Activated naive CD8-positive, alpha-beta T cell treated with anti-CD3 and anti-CD28 coated beads, Interleukin-2, amount 10 ng/mL, durations not matched to agents 7 days and 5 days (primary cell): Measurements from ENCODE around the gene PLEKHM1. TPM values are rescaled to one million over a fixed set of nuclear protein-coding genes. Genes with fewer than 3 reads are reported as not detected.
A peak's percentile ranks its signal among the peaks of the same experiment; 100 is the strongest.
"Not testable (repeated sequence)": the region's sequence is repeated elsewhere in the genome, so short reads cannot be mapped to it uniquely, and the experiment has no call there.

ENCODE experiments used
- ATAC-seq: fragments of 150-1000 bp; cut with Tn5 transposase; one replicate; pipeline ENCODE4 v1.10.0; 2021; ENCODE audit warnings: low read depth, moderate library complexity
- POLR2A ChIA-PET: fragments of 350-600 bp; sonication (Branson Sonifier 250); formaldehyde crosslinking; loops from one replicate; lab custom pipeline; 2021; ENCODE audit warnings: antibody characterized with exemption; lab: Charles Lee
- DNase-seq: peaks from one replicate; pipeline ENCODE4 v3.0.0; 2021
- H3K27ac Mint-ChIP-seq: one replicate; pipeline ENCODE4 v1.8.0; 2022; ENCODE audit warnings: mild to moderate bottlenecking, mixed read lengths
- H3K27me3 Mint-ChIP-seq: one replicate; pipeline ENCODE4 v1.8.0; 2022; ENCODE audit warnings: mild to moderate bottlenecking, moderate library complexity, mixed read lengths
- H3K36me3 Mint-ChIP-seq: one replicate; pipeline ENCODE4 v1.8.0; 2021; ENCODE audit warnings: mild to moderate bottlenecking, mixed read lengths
- H3K4me1 Mint-ChIP-seq: one replicate; pipeline ENCODE4 v1.8.0; 2021; ENCODE audit warnings: mixed read lengths
- H3K4me3 Mint-ChIP-seq: one replicate; pipeline ENCODE4 v1.8.0; 2022; ENCODE audit warnings: mild to moderate bottlenecking, moderate library complexity, mixed read lengths
- H3K9me3 Mint-ChIP-seq: one replicate; pipeline ENCODE4 v1.8.0; 2021; ENCODE audit warnings: mixed read lengths
- total RNA-seq, 2 experiments: library from RNA; stranded (reverse); gene quantifications; one replicate each; pipeline ENCODE4 v1.2.3, GENCODE V29; 2021

PLEKHM1 gene
- 10 to 100 TPM; 61.3 to 63.1 TPM for total RNA-seq

DNA sequence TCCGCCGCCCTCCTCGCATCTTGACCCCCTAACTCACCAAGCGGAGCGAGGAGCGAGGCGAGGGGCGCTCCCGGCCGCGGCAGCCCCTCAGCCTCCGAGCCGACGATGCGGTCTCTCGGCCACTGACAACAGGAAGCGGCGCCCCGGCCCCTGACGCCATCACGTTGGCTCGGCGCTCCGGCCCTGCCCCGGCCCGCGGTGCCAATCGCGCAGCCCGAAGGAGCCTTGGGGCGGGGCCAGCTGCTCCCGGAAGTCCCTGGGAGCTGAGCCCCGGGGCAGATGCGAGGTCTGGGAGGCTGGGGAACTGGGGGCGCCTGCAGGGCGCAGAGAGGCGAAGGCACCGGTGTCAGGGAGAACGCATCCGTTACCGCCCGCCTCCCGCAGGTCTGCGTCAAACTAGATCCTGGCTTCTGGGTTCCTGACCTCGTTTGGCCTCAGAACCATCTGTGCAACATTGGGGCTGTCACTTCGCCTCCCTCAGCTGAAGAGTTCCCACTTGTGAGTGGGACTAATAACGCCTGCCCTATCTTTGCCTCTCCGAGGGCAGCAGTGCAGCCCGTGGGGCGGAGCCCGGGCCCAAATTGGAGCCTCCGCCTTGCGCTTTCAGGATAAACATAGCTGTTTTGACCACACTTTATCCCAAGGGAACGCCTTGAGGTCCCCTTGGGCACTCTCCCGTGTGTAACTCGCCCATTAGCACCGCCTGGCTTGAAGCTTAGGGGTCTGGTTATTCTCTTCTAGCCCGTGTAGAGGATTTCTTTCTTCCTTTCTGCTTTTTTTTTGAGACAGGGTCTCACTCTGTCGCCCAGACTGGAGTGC is at the start of gene PLEKHM1:
PLEKHM1 (minus strand) TSS at position 107 of the 819 bp plus-strand sequence. CDS start 8,237 bp downstream, outside the sequence.
- peak; percentile 89 for DNase-seq
- ATAC-seq: peak; percentile 98
- Mint-ChIP-seq H3K4me3 (peak within 1 kb of the TSS; percentile 96), H3K27ac (peak within 1 kb of the TSS; percentile 92), H3K4me1 (peaks cover 18% of the 10 kb centered on the region)
- not testable (repeated sequence) for H3K9me3 Mint-ChIP-seq, H3K36me3 Mint-ChIP-seq, H3K27me3 Mint-ChIP-seq
- POLR2A ChIA-PET: interaction anchor here (0.6 to 1.4 kb wide), 3 partner anchors 60 to 1273 kb away, joined by 3 to 4 read pairs (median 4); no protein-coding TSS in a partner anchor

DNA sequence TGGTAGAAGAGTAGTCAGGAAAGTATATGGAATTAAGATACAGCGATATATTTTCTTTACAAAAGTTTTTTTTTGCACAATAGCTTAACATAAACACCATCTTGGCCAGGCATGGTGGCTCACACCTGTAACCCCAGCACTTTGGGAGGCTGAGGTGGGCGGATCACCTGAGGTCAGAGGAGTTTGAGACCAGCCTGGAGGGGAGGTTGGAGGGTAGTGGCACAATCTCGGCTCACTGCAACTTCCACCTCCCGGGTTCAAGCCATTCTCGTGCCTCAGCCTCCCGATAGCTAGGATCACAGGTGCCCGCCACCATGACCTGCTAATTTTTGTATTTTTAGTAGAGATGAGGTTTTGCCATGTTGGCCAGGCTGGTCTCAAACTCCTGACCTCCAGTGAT is 47.6 kb upstream of the PLEKHM1 start:
- H3K9me3 Mint-ChIP-seq, H3K27ac Mint-ChIP-seq, DNase-seq, ATAC-seq, H3K4me3 Mint-ChIP-seq, POLR2A ChIA-PET, H3K36me3 Mint-ChIP-seq, H3K4me1 Mint-ChIP-seq, H3K27me3 Mint-ChIP-seq: not testable (repeated sequence)

DNA sequence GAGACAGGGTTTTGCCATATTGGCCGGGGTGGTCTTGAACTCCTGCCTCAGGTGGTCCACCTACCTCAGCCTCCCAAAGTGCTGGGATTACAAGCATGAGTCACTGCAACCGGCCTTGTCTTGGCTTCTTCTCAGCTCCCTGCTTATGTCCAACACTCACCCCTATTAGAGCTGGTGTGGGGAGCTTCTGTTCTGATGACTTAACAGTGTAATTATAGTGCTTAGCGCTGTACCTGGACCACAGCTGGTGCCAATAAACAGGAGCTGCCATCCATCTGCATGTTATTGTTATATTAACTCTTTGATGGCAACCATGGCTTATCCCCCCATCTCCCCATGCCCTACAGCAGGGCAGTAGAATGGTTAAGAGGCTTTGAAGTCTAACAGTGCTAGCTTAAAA is 15.6 kb upstream of the PLEKHM1 start:
- DNase-seq, H3K27me3 Mint-ChIP-seq, H3K9me3 Mint-ChIP-seq, ATAC-seq, H3K36me3 Mint-ChIP-seq, H3K4me3 Mint-ChIP-seq, H3K4me1 Mint-ChIP-seq, H3K27ac Mint-ChIP-seq, POLR2A ChIA-PET: not testable (repeated sequence)

DNA sequence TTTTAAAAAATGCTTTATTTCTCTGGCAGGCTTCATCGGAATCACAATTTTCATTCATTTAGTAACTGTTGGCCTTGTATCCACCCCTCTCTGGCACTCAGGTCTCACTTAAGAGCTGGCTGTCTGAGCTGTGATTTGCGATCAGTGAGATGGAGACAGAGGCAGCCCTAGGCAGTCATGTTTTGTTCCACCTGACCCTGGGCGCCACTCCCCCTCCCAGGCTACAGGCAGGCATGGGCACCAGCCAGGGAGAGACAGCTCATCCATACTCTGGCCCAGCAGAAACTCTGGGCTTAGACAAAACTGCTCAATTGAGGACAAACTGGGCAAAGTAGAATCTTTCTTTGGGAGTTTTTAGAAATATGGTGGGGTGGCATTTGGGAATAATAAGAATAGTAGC is 14.7 kb upstream of the PLEKHM1 start:
- DNase-seq, POLR2A ChIA-PET, H3K4me3 Mint-ChIP-seq, H3K9me3 Mint-ChIP-seq, H3K27ac Mint-ChIP-seq, ATAC-seq, H3K36me3 Mint-ChIP-seq, H3K27me3 Mint-ChIP-seq, H3K4me1 Mint-ChIP-seq: not testable (repeated sequence)

DNA sequence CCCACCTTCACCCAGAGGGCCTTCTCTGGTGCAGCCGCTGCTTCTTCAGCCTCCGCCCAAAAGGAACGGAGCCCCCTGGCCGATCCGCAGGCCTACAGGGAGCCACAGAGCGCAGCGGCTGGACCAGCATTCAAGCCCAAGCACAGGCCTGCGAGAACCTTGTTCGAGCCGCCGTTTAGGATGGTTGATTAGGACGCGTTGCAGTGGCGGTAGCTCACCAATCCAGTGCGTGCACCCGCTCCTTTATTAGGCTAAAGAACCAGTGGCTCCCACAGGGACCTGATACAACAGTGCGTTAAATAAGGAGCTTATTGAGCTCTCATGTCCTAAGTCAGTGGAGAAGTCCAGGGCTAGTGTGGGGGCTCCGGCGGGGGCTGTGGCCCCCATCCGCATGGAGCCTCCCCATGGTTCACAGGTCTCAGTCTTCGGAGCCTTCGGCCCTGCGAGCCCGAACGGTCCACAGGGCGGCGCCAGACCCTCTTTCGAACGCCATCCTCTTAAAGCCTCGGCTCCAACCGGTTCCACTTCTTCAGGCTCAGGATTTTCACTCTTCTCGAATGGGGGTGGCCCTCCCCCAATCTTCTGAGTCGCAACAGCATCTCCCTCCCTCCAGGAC is 10.7 kb upstream of the PLEKHM1 start:
- ATAC-seq (peak; percentile 58), DNase-seq (peak; percentile 35)
- H3K27me3 Mint-ChIP-seq, H3K9me3 Mint-ChIP-seq, POLR2A ChIA-PET, H3K4me3 Mint-ChIP-seq, H3K36me3 Mint-ChIP-seq, H3K4me1 Mint-ChIP-seq, H3K27ac Mint-ChIP-seq: not testable (repeated sequence)

DNA sequence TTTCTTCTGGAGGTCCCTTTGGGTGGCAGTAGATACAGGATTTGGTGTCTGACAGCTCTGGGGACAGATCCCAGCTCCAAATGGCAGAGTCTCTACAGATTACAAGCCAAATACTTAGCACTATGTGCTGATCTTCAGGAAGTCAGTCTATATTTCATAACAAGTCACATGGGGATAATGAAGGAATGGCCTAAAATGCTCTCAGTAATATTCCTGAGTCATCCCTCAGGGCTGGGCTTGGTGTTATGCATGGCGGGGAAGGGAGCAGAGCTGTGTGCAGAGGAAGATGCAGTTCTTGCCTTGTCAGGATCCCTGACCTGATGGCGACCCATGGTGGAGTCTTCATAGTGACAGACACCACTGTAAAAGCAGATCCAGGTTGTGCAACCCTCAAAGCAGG is 10.0 kb upstream of the PLEKHM1 start:
- H3K4me1 Mint-ChIP-seq, DNase-seq, H3K27me3 Mint-ChIP-seq, POLR2A ChIA-PET, H3K9me3 Mint-ChIP-seq, H3K4me3 Mint-ChIP-seq, ATAC-seq, H3K27ac Mint-ChIP-seq, H3K36me3 Mint-ChIP-seq: not testable (repeated sequence)

DNA sequence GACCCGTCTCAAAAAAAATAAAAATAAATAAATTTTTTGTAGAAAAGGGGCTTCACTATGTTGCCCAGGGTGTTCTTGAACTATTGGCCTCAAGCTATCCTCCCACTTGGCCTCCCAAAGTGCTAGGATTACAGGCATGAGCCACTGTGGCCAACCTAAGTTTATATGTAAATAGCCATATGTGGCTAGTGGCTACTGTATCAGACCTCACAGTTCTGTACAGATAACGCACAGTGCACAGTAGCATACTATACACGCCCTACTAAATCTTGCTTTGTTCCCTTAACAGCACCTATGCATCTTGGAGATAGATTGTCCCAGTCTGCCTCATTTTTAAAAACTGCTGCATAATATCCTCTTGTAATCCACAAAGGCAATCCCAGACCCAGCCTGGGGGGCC is 8.7 kb upstream of the PLEKHM1 start:
- ATAC-seq, H3K27me3 Mint-ChIP-seq, POLR2A ChIA-PET, DNase-seq, H3K36me3 Mint-ChIP-seq, H3K27ac Mint-ChIP-seq, H3K4me3 Mint-ChIP-seq, H3K4me1 Mint-ChIP-seq, H3K9me3 Mint-ChIP-seq: not testable (repeated sequence)

DNA sequence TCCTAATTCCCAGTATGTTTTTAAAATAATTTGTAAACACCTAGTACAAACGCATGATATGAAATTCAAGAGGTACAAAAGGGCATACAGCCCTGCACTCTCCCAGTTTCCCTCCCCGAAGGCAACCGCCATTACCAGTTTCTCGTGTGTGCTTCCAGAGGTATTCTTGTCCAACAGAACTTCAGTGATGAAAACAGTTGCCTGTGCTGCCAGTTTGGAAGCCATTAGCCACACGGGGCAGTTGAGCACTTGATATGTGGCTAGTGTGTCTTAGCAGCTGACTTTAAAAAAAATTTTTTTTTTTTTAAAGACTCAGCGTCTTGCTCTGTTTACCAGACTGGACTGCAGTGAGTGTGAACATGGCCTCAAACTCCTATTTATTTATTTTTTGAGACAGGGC is 7.9 kb upstream of the PLEKHM1 start:
- H3K4me1 Mint-ChIP-seq, H3K27me3 Mint-ChIP-seq, H3K4me3 Mint-ChIP-seq, POLR2A ChIA-PET, ATAC-seq, H3K36me3 Mint-ChIP-seq, H3K9me3 Mint-ChIP-seq, DNase-seq, H3K27ac Mint-ChIP-seq: not testable (repeated sequence)

DNA sequence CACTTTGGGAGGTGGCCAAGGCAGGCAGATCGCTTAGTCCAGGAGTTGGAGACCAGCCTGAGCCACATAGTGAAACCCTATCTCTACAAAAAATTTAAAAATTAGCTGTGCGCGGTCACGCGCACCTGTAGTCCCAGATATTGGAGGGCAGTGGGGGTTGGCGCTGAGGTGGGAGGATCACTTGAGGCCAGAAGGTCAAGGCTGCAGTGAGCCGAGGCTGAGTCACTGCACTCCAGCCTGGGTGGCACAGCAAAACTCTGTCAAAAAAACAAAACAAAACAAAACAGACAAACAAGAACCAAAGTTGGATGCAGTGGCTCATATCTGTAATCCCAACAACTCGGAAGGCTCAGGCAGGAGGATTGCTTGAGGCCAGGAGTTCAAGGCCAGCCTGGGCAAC is 6.9 kb upstream of the PLEKHM1 start:
- ATAC-seq, H3K36me3 Mint-ChIP-seq, H3K27me3 Mint-ChIP-seq, H3K4me3 Mint-ChIP-seq, H3K9me3 Mint-ChIP-seq, DNase-seq, H3K27ac Mint-ChIP-seq, H3K4me1 Mint-ChIP-seq, POLR2A ChIA-PET: not testable (repeated sequence)

DNA sequence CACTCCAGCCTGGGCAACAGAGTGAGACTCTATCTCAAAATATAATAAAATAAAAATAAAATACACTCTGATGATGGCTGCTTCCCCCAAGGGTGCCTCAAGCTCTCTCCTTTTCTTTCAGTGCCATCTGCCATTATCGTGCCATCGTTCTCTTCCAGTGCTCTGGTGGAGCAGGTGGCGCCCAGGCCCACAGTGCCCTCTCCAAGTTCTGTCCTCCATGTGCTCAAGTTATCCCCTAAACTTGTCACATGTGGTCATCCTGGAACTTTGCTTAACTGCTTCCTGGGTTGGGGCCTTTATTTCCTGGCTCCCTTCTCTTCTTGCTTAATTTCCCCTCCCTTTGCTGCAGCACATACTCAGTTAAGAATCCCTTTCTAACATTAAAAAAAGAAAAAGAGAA is 6.0 kb upstream of the PLEKHM1 start:
- H3K4me1 Mint-ChIP-seq, POLR2A ChIA-PET, H3K27me3 Mint-ChIP-seq, ATAC-seq, H3K9me3 Mint-ChIP-seq, DNase-seq, H3K36me3 Mint-ChIP-seq, H3K27ac Mint-ChIP-seq, H3K4me3 Mint-ChIP-seq: not testable (repeated sequence)

DNA sequence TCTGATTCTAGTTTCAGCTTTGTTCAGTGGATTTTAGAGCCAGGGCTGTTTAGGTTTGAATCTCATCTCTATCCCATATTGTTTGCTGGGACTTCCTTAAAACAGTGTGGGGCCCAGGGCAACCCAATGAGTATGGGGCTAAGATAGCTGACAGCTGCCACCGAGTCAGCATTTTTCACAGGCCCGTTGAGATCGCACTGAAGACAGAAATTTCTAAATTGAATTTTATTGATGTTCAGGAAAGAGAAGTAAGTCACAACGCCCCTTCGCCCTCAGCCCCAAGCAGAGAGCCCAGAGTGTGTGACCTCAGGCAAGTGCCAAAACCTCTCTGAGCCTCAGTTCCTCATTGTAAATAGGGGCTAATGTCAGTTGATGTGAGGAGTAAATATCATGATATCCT is 4.0 kb upstream of the PLEKHM1 start:
- H3K36me3 Mint-ChIP-seq, H3K27me3 Mint-ChIP-seq, DNase-seq, H3K4me3 Mint-ChIP-seq, POLR2A ChIA-PET, H3K4me1 Mint-ChIP-seq, H3K27ac Mint-ChIP-seq, H3K9me3 Mint-ChIP-seq, ATAC-seq: not testable (repeated sequence)

DNA sequence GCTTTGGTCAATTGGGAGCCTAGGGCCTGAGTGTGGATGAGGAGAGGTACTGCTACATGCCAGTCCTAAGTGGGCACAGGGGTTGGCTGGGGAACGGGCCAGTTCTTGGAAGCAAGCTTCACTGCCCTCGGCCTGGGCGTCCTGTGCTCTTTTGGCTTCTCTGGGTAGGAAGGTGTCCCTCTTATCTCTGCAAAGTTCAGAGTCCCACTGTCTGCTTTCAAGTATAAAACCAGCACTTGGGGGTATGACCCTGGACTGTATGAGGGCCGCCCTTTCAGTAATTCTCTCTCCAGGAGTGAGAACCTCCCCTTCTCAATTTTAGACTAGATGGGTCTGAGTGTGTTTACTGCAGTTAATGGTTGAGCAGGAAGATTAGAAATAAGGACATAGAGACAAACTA is 1.6 kb upstream of the PLEKHM1 start:
- H3K27ac Mint-ChIP-seq, H3K36me3 Mint-ChIP-seq, H3K4me3 Mint-ChIP-seq, ATAC-seq, H3K27me3 Mint-ChIP-seq, POLR2A ChIA-PET, H3K9me3 Mint-ChIP-seq, DNase-seq: not testable (repeated sequence)
- peaks cover 18% of the 10 kb centered on the region for H3K4me1 Mint-ChIP-seq

DNA sequence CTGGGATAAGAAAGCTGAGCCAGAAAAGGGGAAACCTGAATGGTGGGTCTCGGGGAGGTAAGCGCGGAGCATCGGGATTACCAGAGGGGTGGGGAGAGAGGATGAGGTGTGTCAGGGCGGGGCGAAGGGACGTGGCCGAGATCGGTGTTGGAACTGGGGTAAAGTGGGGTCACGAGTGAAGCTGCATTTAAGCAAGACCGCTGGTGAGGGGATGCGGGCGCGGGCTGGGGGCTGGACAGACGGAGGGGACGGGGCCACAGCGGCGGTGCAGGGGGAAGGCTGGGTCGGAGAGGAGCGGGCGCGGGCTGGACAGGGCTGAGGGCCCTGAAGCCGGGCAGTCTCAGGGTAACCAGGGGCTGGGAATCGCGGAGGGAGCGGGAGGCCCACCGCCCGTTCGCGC is 323 bp downstream of the PLEKHM1 start:
- POLR2A ChIA-PET: interaction anchor here (1.4 kb wide), 1 partner anchor 59 kb away, joined by 4 read pairs; no protein-coding TSS in a partner anchor
- not testable (repeated sequence) for H3K9me3 Mint-ChIP-seq, DNase-seq, H3K36me3 Mint-ChIP-seq, H3K27me3 Mint-ChIP-seq
- peak overlapping the region; percentile 92 for H3K27ac Mint-ChIP-seq
- peak overlapping the region; percentile 96 for H3K4me3 Mint-ChIP-seq
- peaks cover 18% of the 10 kb centered on the region for H3K4me1 Mint-ChIP-seq
- ATAC-seq: peak; percentile 9

DNA sequence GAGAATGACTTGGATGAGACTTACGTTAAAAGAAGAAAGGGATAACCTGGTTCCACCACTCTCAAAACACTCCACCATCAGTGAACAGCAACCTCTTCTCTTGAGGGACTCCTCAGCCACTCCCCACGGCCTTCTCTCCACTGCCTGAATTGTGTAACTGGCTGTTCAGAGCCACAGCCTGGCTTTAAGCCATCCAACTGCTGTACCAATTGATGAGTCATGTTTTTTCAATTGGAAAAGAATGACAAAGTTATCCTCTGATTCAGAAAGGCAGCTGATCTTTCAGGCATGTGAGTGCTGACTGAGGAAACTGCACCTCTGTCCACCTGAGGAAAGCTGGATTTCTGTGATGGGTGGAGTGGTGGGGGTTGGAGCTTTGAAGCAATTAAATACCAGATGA is 2.8 kb downstream of the PLEKHM1 start:
- ATAC-seq, H3K9me3 Mint-ChIP-seq, POLR2A ChIA-PET, DNase-seq, H3K27me3 Mint-ChIP-seq, H3K27ac Mint-ChIP-seq, H3K36me3 Mint-ChIP-seq, H3K4me3 Mint-ChIP-seq: not testable (repeated sequence)
- peaks cover 23% of the 10 kb centered on the region for H3K4me1 Mint-ChIP-seq
